BJ (cell line): ENCODE data around the gene REXO5. TPM values are rescaled to one million over a fixed set of nuclear protein-coding genes. Genes with fewer than 3 reads are reported as not detected.

Experiments
- CTCF ChIA-PET: fragments of 350-600 bp; formaldehyde crosslinking; extraction: SDS; loops from one replicate; lab custom pipeline; 2021; ENCODE audit warnings: antibody characterized with exemption, inconsistent platforms; lab: Yijun Ruan, JAX
- POLR2A ChIA-PET: fragments of 300-600 bp; sonication (Branson Sonifier 250); formaldehyde crosslinking; extraction: SDS; loops from one replicate; lab custom pipeline; 2021; ENCODE audit warnings: antibody characterized with exemption; lab: Charles Lee
- DNase-seq: peaks from one replicate; pipeline ENCODE4 v3.0.0-alpha.2; 2011; ENCODE audit warnings: low read depth
- H3K27me3 ChIP-seq: 2 replicates; pipeline ENCODE4 v1.6.0; 2011; ENCODE audit warnings: low read length; ENCODE audit not compliant: control insufficient read depth, insufficient read depth
- H3K36me3 ChIP-seq: 2 replicates; pipeline ENCODE4 v1.5.1; 2011; ENCODE audit warnings: low read length; ENCODE audit not compliant: control insufficient read depth, insufficient read depth
- H3K4me3 ChIP-seq: 2 replicates; pipeline ENCODE4 v1.5.1; 2011; ENCODE audit warnings: low read depth, mild to moderate bottlenecking, control low read depth, low read length
- CTCF ChIP-seq: IDR thresholded peaks from 2 replicates; pipeline ENCODE4 v1.5.1; 2011; ENCODE audit warnings: low read depth, mild to moderate bottlenecking, control low read depth, inconsistent platforms, low read length, moderate library complexity; ENCODE audit not compliant: insufficient read depth
- polyA plus RNA-seq: library from polyadenylated mRNA; depleted of rRNA; stranded (reverse); fragments of >200 nt; gene quantifications from 2 replicates; pipeline ENCODE4 v1.2.3, GENCODE V29; 2011

The REXO5 gene
- polyA plus RNA-seq, 1 experiment, result 2.2 TPM

DNA sequence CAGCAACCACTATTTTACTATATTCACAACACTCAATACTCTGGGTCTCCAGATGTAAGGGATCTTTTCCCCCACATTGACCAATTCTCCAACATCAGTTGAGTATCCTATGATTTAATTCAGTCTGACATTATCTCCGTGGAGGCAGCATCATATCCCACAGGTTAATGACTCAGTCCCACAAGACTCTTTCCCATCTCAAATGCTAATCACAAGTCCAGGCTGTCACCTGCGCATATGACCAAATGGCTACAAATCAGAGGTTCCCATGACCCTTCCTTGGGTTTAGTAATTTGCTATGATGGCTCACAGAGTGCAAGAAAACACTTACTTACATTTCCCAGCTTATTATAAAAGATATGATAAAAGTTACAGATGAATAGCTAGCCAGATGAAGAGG lies 23.9 kb upstream of the REXO5 start:
- no peak for TF ChIP-seq CTCF
- no peak for DNase-seq
- CTCF ChIA-PET, result interaction anchor here (0.7 to 2.0 kb wide), 3 partner anchors 8 to 62 kb away, joined by 3 to 13 read pairs (median 3); no protein-coding TSS in a partner anchor
- POLR2A ChIA-PET, result no interaction called here
- no peaks in the 10 kb centered on the region for H3K36me3 ChIP-seq
- H3K4me3 ChIP-seq, result no peak overlapping the region
- no peaks in the 10 kb centered on the region for H3K27me3 ChIP-seq

GRCh38 chr16:20784204-20784603 lies 22.1 kb upstream of the REXO5 start:
- ChIA-PET CTCF (interaction anchor here (2.0 kb wide), 1 partner anchor 10 kb away, joined by 13 read pairs; no protein-coding TSS in a partner anchor), POLR2A (no interaction called here)
- Histone ChIP-seq H3K36me3 (no peaks in the 10 kb centered on the region), H3K4me3 (no peak overlapping the region), H3K27me3 (no peaks in the 10 kb centered on the region)
- no peak for TF ChIP-seq CTCF
- no peak for DNase-seq

- ChIA-PET CTCF (interaction anchor here (1.2 to 7.1 kb wide), 2 partner anchors 13 to 295 kb away, joined by 3 to 41 read pairs; no protein-coding TSS in a partner anchor), POLR2A (no interaction called here)
These were observed 17.2 kb upstream of the REXO5 start for GRCh38 chr16:20789130-20789529.

DNA sequence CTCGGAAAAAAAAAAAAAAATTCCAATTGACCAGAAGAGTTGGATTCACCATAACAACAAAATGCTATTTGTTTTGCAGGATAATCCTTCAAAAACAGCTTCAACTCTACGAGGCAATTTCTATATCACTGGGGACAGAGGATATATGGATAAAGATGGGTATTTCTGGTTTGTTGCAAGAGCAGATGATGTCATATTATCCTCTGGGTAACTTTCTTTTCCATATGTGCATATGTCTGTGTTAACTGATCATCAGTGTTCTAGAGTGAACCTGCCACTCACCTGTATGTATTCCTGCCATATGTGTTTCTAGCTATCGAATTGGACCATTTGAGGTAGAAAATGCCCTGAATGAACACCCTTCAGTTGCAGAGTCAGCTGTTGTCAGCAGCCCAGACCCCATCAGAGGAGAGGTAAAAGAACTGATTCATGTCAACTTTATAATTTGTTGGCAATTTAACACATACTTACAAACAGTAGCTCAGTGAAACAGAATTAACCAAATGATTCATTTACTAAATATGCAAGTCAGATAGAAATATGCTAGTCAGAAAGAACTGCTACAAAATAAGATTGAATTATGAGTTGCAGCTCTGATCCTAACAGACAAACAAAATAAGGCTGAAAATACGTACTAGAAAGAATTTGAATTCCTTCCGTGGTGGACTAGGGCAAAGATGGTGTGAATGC lies 14.3 kb upstream of the REXO5 start:
- Histone ChIP-seq H3K36me3 (no peaks in the 10 kb centered on the region), H3K27me3 (no peaks in the 10 kb centered on the region), H3K4me3 (no peak overlapping the region)
- ChIA-PET POLR2A (no interaction called here), CTCF (interaction anchor here (0.9 to 7.1 kb wide), 4 partner anchors 9 to 309 kb away, joined by 3 to 41 read pairs (median 4); partner anchors contain the start of genes ERI2 and REXO5)
- no peak for TF ChIP-seq CTCF
- no peak for DNase-seq

More at GRCh38 chr16:20789130-20789529, 17.2 kb upstream of the REXO5 start:
- H3K36me3 ChIP-seq, result no peaks in the 10 kb centered on the region
- TF ChIP-seq CTCF, result no peak
- no peak overlapping the region for H3K4me3 ChIP-seq
- H3K27me3 ChIP-seq, result no peaks in the 10 kb centered on the region
- no peak for DNase-seq

DNA sequence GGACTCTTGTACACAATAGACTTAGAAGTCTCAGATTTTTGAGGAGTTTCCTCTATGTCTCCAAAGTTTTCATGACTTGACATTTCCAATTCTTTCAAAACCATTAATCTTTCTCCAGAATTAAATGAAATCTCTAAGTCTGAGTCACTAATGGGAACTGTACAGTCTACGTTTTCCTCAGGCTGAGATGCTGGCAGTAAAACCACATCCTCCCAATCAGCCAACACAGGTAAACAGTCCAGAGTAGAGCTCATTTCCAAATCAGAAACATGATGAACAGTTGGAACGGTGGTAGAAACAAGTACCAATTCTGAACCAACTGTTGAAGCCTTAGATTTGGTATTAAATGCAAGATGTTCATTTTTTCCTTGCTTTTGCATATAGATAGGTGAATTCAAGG lies 8.0 kb upstream of the REXO5 start:
- no peak for DNase-seq

More for the DNA sequence above, 8.0 kb upstream of the REXO5 start:
- no peaks in the 10 kb centered on the region for H3K27me3 ChIP-seq
- CTCF ChIA-PET, result interaction anchor here (1.4 kb wide), 2 partner anchors 21 to 286 kb away, joined by 3 to 4 read pairs; no protein-coding TSS in a partner anchor
- no peaks in the 10 kb centered on the region for H3K36me3 ChIP-seq
- no peak overlapping the region for H3K4me3 ChIP-seq
- POLR2A ChIA-PET, result no interaction called here
- no peak for TF ChIP-seq CTCF
